Vagina (tissue), 2 donors: Measurements from ENCODE around the gene BNIP3. TPM values are rescaled to one million over a fixed set of nuclear protein-coding genes. Genes with fewer than 3 reads are reported as not detected.

Experiments used
- DNase-seq, 2 donors: peaks; one replicate each; pipeline ENCODE4 v3.0.0-alpha.2; 2017; ENCODE audit errors: extremely low spot score in 2 of 2
- H3K27ac ChIP-seq: fragments of 200-600 bp; sonication (generic); one replicate; pipeline ENCODE4 v1.5.1; 2019
- H3K27me3 ChIP-seq: fragments of 200-600 bp; sonication (generic); one replicate; pipeline ENCODE4 v1.5.1; 2019
- H3K36me3 ChIP-seq, 2 donors: fragments of 200-600 bp; sonication (generic); one replicate each; pipeline ENCODE4 v1.5.1; 2017 to 2019
- H3K4me1 ChIP-seq: fragments of 200-600 bp; sonication (generic); one replicate; pipeline ENCODE4 v1.5.1; 2019
- H3K4me3 ChIP-seq, 2 donors: fragments of 200-600 bp; sonication (generic); 1 replicate in 1 of 2; 2 replicates in 1 of 2; pipeline ENCODE4 v1.5.1; 2016 to 2019
- H3K9me3 ChIP-seq: fragments of 200-600 bp; sonication (generic); one replicate; pipeline ENCODE4 v1.5.1; 2019
- CTCF ChIP-seq, 3 experiments: fragments of 450-650 bp in 2 of 3; fragments of 200-600 bp in 1 of 3; sonication (generic) in 1 of 3; IDR thresholded peaks; one replicate each; pipeline ENCODE4 v1.5.1; 2017 to 2019; ENCODE audit warnings: antibody characterized with exemption in 3 of 3, mild to moderate bottlenecking in 2 of 3, moderate library complexity in 2 of 3
- POLR2A ChIP-seq, 2 donors: fragments of 450-650 bp; IDR thresholded peaks; one replicate each; pipeline ENCODE4 v1.6.1; 2017; ENCODE audit warnings: antibody characterized with exemption in 2 of 2, mild to moderate bottlenecking in 2 of 2, moderate library complexity in 2 of 2
- POLR2AphosphoS5 ChIP-seq, 2 donors: sonication (generic); formaldehyde crosslinking; IDR thresholded peaks; one replicate each; pipeline ENCODE4 v1.9.0; 2017; ENCODE audit warnings: antibody characterized with exemption in 2 of 2, mild to moderate bottlenecking in 2 of 2, low read depth in 1 of 2; ENCODE audit not compliant: insufficient read depth in 1 of 2
- intact Hi-C: fragments of 100-400 bp; cut with DNase I; formaldehyde crosslinking; loops from one replicate; pipeline ENCODE4 v1.15.1; 2023
- total RNA-seq: library from RNA; depleted of rRNA; stranded (reverse); fragments of >200 nt; gene quantifications from one replicate; pipeline ENCODE4 v1.2.3, GENCODE V29; 2016

Gene BNIP3
- total RNA-seq, 1 donor from 2014 or later = 40.8 TPM

DNA sequence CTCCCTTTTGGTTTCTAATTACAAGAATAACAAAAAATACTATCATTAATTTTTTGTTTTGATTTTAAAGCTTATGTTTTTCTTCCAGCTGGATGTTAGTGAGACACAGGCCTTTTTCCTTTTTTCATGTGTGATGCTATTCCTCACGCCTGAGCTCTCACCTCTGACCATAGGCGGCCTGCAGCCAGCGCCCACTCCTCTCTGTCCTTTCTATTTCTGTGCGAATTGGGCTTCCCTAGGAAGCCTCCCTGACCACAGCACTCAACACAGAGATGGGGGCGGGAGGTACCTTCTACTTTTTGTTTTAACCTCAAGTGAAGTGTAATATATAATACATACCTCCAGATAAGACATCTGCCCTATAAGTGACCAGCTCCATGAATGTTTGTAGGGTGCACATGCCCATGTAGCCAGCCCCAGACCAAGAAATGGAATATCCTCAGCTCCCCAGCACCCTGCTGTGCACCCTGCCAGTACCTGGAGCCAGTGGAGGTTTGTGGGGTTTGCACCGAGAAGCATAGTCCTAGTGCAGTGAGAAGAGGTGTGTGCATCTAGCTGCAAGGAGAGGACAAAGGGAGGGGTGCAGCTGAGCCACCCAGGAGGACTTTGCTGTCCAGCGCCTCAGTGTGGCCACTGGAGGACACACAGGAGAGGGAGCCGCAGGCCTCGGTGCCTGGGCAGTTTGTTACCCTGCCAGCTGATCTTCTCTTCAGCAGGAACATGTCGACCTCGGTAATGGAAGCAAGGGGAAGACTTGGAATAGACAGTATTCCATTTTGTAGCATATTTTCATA, 38.5 kb downstream of the BNIP3 start:
- H3K36me3 ChIP-seq = peaks cover 0 to 36% of the 10 kb centered on the region in 2 donors
- no peak overlapping the region for H3K4me3 ChIP-seq
- H3K4me1 ChIP-seq = peaks cover 15% of the 10 kb centered on the region
- no peak overlapping the region for H3K27ac ChIP-seq
- DNase-seq = no peak
- no peaks in the 10 kb centered on the region for H3K9me3 ChIP-seq
- TF ChIP-seq CTCF (IDR thresholded peaks at IDR 0.05) (no peak), POLR2AphosphoS5 (IDR thresholded peaks at IDR 0.05; ENCODE audit: insufficient read depth in 1 of 2, low read depth in 1 of 2) (no peak), POLR2A (IDR thresholded peaks at IDR 0.05) (no peak)
- intact Hi-C loops = no loop called here
- no peaks in the 10 kb centered on the region for H3K27me3 ChIP-seq

- Histone ChIP-seq H3K4me1 (peaks cover 15% of the 10 kb centered on the region), H3K9me3 (no peaks in the 10 kb centered on the region), H3K4me3 (no peak overlapping the region), H3K36me3 (peaks cover 0 to 37% of the 10 kb centered on the region in 2 donors), H3K27ac (no peak overlapping the region), H3K27me3 (no peaks in the 10 kb centered on the region)
- no peak for DNase-seq
- intact Hi-C loops = no loop called here
- TF ChIP-seq POLR2AphosphoS5 (IDR thresholded peaks at IDR 0.05; ENCODE audit: insufficient read depth in 1 of 2, low read depth in 1 of 2) = no peak
- no peak for TF ChIP-seq POLR2A (IDR thresholded peaks at IDR 0.05)
- no peak for TF ChIP-seq CTCF (IDR thresholded peaks at IDR 0.05)
These were observed 39.3 kb downstream of the BNIP3 start for GRCh38 chr10:131942455-131942854.

DNA sequence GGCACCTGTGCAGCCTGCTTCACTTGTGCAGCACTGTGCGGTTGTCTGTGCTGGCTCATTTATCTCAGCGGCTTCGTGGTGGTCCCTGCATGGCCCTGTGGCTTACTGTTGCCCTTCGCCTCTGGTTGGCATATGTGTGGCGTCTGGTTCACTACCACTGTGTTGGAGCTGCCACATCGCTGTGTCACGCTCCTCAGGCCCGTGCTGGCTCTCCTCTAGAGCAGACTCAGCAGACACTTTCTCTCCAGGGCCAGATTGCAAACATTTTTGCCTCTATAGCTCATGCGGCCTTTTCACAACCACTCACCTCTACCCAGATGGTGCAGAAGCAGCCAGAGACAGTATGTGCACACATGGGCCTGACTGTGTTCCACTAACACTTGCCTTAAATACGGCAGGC, 43.0 kb downstream of the BNIP3 start:
- H3K27me3 ChIP-seq = no peaks in the 10 kb centered on the region
- H3K4me3 ChIP-seq = no peak overlapping the region
- no peak overlapping the region for H3K27ac ChIP-seq
- peaks cover 0 to 41% of the 10 kb centered on the region in 2 donors for H3K36me3 ChIP-seq
- no peak for DNase-seq
- H3K9me3 ChIP-seq = no peaks in the 10 kb centered on the region
- intact Hi-C loops = loop anchor here (10.0 kb wide), 1 partner anchor 666 kb away; no protein-coding TSS in a partner anchor
- TF ChIP-seq CTCF (IDR thresholded peaks at IDR 0.05) (no peak), POLR2A (IDR thresholded peaks at IDR 0.05) (no peak), POLR2AphosphoS5 (IDR thresholded peaks at IDR 0.05; ENCODE audit: insufficient read depth in 1 of 2, low read depth in 1 of 2) (no peak)
- H3K4me1 ChIP-seq = no peaks in the 10 kb centered on the region

GRCh38 chr10:131937836-131938235, 43.9 kb downstream of the BNIP3 start:
- Histone ChIP-seq H3K36me3 (peaks cover 0 to 41% of the 10 kb centered on the region in 2 donors), H3K9me3 (no peaks in the 10 kb centered on the region), H3K4me3 (no peak overlapping the region), H3K27ac (no peak overlapping the region), H3K4me1 (no peaks in the 10 kb centered on the region), H3K27me3 (no peaks in the 10 kb centered on the region)
- intact Hi-C loops = loop anchor here (10.0 kb wide), 1 partner anchor 667 kb away; no protein-coding TSS in a partner anchor
- no peak for DNase-seq
- TF ChIP-seq POLR2A (IDR thresholded peaks at IDR 0.05) (no peak), CTCF (IDR thresholded peaks at IDR 0.05) (no peak), POLR2AphosphoS5 (IDR thresholded peaks at IDR 0.05; ENCODE audit: insufficient read depth in 1 of 2, low read depth in 1 of 2) (no peak)

GRCh38 chr10:131936736-131937135, 45.0 kb downstream of the BNIP3 start:
- H3K36me3 ChIP-seq = peaks cover 0 to 41% of the 10 kb centered on the region in 2 donors

More at GRCh38 chr10:131936736-131937135, 45.0 kb downstream of the BNIP3 start:
- H3K4me1 ChIP-seq = peaks cover 5% of the 10 kb centered on the region
- no peak for DNase-seq
- no peak overlapping the region for H3K27ac ChIP-seq
- H3K4me3 ChIP-seq = no peak overlapping the region
- H3K9me3 ChIP-seq = no peaks in the 10 kb centered on the region
- intact Hi-C loops = loop anchor here (10.0 kb wide), 1 partner anchor 668 kb away; no protein-coding TSS in a partner anchor
- H3K27me3 ChIP-seq = no peaks in the 10 kb centered on the region
- TF ChIP-seq CTCF (IDR thresholded peaks at IDR 0.05) (no peak), POLR2AphosphoS5 (IDR thresholded peaks at IDR 0.05; ENCODE audit: insufficient read depth in 1 of 2, low read depth in 1 of 2) (no peak), POLR2A (IDR thresholded peaks at IDR 0.05) (no peak)
